ENCODE measurements around the gene TMCC1.
A peak's percentile ranks its signal among the peaks of the same experiment; 100 is the strongest.
"Not testable (repeated sequence)": the region's sequence is repeated elsewhere in the genome, so short reads cannot be mapped to it uniquely, and the experiment has no call there.

TMCC1 gene

DNA sequence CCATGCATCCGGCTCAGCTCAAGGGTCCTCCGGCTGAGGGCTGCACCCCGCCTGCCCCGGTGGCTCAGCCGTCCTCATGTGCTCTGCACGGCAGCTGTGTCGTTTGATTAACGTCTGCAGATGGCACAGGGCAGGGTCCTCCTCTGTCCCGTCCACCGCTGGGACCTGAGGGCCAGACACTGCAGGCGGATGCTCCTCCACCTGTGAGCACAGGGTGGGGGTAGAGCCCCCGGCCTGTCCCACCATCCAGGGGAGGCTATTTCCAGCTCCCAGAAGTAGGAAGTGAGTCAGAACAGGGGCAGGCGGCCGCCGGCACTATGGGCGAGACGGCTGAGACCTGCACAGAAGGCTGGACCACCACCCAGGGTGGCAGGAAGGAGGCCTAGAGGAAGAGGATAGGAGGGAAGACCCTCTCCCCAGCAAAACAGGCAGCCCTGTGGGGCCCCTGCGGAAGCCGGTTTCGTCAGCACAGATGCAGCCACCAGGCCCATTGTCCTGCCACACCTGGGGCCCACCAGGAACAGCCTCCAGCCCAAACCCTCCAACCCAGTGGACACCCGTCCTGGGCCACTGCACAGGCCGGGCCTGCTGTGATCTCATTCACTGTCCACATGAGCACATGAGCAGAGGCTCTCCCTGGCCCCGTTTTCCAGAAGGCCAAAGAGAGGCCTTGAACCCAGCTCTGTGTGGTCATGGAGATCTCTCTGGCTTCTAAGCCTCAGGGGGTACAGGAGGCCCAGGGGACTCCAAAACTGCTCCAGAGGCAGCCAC, 274.4 kb downstream of the TMCC1 start:
- no peak for DNase-seq

GRCh38 chr3:129618186-129618820, 275.2 kb downstream of the TMCC1 start:
- DNase-seq = no peak

- no peak for DNase-seq
Measured at GRCh38 chr3:129617381-129618185, 275.9 kb downstream of the TMCC1 start.

GRCh38 chr3:129616713-129617112, 276.8 kb downstream of the TMCC1 start:
- peak in 1 of 2 donors; percentile 54 for DNase-seq

DNA sequence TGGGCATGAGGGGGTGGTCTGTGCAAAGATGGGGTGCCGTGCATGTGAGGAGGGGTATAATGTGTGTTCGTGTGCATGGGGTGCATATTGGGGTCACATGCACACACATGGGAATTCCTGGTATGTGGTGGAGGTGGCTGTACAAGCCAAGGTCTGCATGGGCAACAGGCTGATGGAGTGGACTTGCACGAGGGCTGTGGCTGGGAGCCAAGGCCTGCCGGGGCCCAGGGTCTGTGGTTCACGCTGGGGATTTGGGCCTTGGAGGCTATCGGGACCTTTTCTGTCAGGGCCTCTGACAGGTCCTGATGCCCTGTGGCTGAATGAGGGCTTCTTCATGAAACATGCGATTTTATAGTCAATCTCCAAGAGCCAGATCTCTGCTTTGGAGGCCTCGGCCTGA, 277.2 kb downstream of the TMCC1 start:
- DNase-seq = no peak

GRCh38 chr3:129615751-129616281, 277.7 kb downstream of the TMCC1 start:
- no peak for DNase-seq

DNA sequence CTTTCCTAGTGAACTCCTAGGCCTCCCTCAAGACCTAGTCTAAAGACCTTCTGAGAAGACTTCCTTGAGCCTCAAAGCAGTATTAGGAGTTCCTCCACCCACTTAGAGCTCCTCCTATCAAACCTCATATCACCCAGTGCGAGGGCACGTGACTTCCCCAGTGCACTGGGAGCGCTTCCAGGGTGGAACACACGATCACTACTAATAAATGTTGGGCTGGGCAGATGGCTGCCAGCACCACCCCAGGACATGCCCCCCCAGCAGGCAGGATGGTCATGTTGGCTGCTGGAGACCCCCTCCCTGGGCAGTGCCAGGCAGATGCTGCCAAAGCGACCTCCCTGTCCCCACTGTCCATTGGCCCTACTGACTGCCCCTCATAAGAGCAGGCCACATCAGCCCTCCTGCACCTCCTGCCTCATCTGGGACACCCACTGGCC, 278.6 kb downstream of the TMCC1 start:
- no peak for DNase-seq

- no peak for DNase-seq
Measured at GRCh38 chr3:129614435-129614834, 279.1 kb downstream of the TMCC1 start.

- no peak for DNase-seq
Measured at GRCh38 chr3:129613367-129613740, 280.2 kb downstream of the TMCC1 start.

GRCh38 chr3:129612534-129613366, 280.8 kb downstream of the TMCC1 start:
- DNase-seq = no peak

- no peak for DNase-seq
Measured at GRCh38 chr3:129611812-129612533, 281.5 kb downstream of the TMCC1 start.

GRCh38 chr3:129611446-129611800, 282.1 kb downstream of the TMCC1 start:
- no peak for DNase-seq

DNA sequence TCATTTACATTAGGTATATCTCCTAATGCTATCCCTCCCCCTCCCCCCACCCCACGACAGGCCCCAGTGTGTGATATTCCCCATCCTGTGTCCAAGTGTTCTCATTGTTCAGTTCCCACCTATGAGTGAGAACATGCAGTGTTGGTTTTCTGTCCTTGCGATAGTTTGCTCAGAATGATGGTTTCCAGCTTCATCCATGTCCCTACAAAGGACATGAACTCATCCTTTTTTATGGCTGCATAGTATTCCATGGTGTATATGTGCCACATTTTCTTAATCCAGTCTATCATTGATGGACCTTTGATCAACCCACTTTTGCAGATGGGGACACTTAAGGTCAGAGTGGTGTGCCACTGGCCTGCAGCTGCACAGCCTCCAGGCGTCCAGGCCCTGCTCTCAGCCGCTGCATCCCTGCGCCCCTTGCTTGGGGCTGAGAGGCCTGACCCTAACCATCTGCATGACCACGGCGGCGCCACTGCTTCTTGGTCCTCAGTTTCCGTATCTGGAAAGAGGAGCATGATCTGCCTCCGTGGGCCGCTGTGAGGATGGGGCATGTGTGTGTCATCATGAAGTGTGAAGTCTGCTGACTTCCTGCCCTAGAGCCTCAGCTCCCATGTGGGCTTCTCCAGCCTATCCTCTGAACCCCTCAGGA, 282.6 kb downstream of the TMCC1 start:
- not testable (repeated sequence) for DNase-seq

GRCh38 chr3:129610276-129610675, 283.2 kb downstream of the TMCC1 start:
- DNase-seq = no peak

DNA sequence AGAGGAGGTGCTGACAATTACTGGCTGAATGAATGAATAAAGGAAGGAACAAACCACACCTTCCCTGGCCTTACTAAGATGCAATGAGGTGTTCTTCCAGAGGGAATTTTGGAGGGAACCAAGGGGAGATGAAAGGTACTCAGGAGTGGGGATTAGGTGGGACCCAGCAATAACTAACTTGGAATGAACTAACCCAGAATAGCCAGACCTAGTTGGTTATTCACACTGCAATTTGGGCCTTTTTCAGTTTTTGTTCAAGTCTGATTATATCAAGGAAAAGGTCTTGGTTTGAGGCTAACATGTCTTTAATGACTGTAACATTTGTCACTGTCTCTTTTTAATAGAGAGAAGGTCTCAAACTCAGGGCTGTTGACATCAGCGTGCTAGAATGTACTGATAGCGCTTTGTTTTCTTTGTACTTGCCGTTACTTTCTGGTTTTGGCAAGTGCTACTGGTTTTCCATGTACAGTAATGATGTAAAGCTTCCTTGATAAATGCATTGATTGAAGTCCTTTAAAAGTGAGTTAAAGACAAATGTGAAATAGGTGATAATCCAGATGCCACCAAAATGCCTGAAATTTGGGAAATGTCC, 283.8 kb downstream of the TMCC1 start:
- no peak for DNase-seq

GRCh38 chr3:129608936-129609590, 284.4 kb downstream of the TMCC1 start:
- no peak for DNase-seq

DNA sequence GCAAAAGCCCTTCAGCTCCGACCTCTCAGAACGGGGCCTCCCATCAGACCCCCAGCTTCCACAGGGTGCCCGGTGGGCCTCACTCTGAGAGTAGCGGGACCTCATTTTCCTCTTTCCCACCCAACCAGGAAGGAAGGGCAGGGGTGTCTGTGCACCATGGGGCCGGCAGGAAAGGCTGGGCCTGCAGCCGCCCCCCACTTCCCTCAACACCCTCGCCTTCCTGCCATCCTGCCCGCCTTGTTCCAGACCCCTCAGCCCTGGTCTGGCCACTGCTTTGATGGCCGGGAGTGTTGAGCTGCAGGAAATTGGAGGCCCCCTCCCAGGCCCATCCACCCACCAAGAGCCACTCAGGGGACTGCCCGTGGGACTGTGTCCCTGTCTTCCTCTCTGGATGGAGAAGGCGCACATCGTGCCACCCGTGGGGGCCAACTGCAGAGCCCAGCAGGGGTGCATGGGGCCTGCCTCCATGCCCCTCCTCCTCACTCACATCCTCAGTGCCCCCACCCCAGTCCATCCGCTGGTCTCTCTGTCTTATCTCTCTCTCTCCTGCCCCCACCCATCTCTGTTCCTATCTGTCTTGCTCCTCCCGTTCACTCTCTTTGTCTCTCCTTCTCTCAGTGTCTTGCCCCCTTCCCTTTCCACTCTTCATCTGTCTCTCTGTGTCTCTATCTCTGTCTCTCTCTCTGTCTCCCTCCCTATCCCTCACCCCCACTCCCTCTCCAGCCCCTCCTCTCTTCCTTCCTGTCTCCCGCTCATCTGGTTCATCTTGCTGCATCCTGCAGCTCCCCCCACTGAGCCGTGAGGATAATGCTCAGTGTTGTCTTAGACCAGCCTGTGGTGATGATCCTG, 285.2 kb downstream of the TMCC1 start:
- DNase-seq = no peak

DNA sequence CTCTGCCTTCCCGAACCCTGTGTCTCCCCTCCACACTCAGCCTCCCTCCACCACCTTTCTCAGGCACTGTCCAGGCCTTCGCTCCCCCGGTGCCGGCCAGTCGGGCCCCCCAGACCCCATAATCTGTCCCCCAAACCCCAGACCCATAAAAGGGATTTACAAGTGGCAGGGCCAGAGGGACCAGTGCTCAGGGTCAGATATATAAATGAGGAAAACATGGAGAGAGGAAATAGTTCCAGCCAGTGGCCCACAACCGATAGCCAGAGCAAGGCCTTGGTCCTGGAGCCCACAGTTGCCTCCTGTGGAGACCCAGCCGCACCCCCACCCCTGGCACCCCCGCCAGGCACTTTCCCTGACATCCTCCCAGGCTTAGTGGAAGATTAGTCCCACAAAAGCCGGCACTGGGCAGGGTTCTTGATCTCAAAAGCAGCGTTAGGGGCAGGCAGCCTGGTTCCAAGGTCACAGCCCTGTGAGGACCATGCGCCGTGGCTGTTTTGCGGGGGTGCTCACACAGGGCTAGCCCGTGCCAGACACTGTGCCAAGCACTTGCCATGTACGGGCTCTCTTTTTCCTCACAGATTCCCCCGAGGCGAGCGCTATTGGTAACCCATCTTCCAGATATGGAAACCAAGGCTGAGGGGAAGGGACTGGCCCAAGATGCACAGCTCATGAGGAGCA, 286.0 kb downstream of the TMCC1 start:
- no peak for DNase-seq
